Measurements from ENCODE around the gene NAGS.

GRCh38 chr17:43956222-43956621 is 48.2 kb upstream of the NAGS start:
- TF ChIP-seq CTCF (IDR thresholded peaks at IDR 0.05) (no peak), POLR2A (IDR thresholded peaks at IDR 0.05) (no peak)

Measured in body of pancreas (tissue), 4 donors.